HCT116 (cell line): ENCODE data around the gene LRRC7. TPM values are rescaled to one million over a fixed set of nuclear protein-coding genes. Genes with fewer than 3 reads are reported as not detected.

ENCODE experiments used
- ATAC-seq: fragments of 200-7000 bp; cut with Tn5 transposase; 2 replicates; pipeline ENCODE4 v1.9.1; 2020; ENCODE audit warnings: mild to moderate bottlenecking, moderate library complexity
- BruUV-seq: library from RNA; stranded (reverse); fragments of 400-500 nt; replicated peaks from 2 replicates; lab custom pipeline; 2021; lab: Mats Ljungman, UMichigan
- CTCF ChIA-PET: fragments of 300-600 bp; sonication (Branson Sonifier 250); formaldehyde crosslinking; loops from one replicate; lab custom pipeline; 2021; ENCODE audit warnings: antibody characterized with exemption; lab: Charles Lee
- POLR2A ChIA-PET: fragments of 300-600, 350-600 bp; sonication (Branson Sonifier 250); formaldehyde crosslinking; loops from one replicate; lab custom pipeline; 2021; ENCODE audit warnings: antibody characterized with exemption; lab: Charles Lee
- RAD21 ChIA-PET, 2 experiments: fragments of 300-600 bp; sonication (Branson Sonifier 250); formaldehyde crosslinking; loops; one replicate each; lab custom pipeline; 2023; ENCODE audit warnings: low total read pairs in 2 of 2; ENCODE audit not compliant: uncharacterized antibody in 2 of 2, unreplicated experiment in 2 of 2, low non-redundant PET in 1 of 2; lab: Charles Lee
- DNase-seq: peaks from one replicate; pipeline ENCODE4 v3.0.0-alpha.2; 2010; ENCODE audit warnings: low read depth, low spot score
- H2AFZ ChIP-seq: fragments of 200-600 bp; shearing (Covaris generic), sonication (generic); 2 replicates; pipeline ENCODE4 v1.6.1; 2017; ENCODE audit warnings: low read depth, mixed run types, mixed read lengths, antibody characterized with exemption, low read length; ENCODE audit not compliant: poor library complexity, severe bottlenecking
- H3K27ac ChIP-seq: 2 replicates; pipeline ENCODE4 v1.5.1; 2012; ENCODE audit warnings: low read depth, low read length
- H3K27me3 ChIP-seq: fragments of 200-600 bp; sonication (generic); 2 replicates; pipeline ENCODE4 v1.6.1; 2016; ENCODE audit warnings: mixed run types, low read length, mixed read lengths; ENCODE audit not compliant: insufficient read depth
- H3K36me3 ChIP-seq, 2 experiments: fragments of 200-500 bp in 1 of 2; fragments of 200-600 bp in 1 of 2; sonication (Bioruptor generic) in 1 of 2; sonication (generic) in 1 of 2; 2 replicates each; pipeline versions ENCODE4 v1.5.1 to v1.6.1; 2014 to 2016; ENCODE audit warnings: low read length in 2 of 2, inconsistent platforms in 1 of 2, mixed read lengths in 1 of 2, mixed run types in 1 of 2; ENCODE audit not compliant: insufficient read depth in 2 of 2, control insufficient read depth in 1 of 2
- H3K4me1 ChIP-seq, 2 experiments: fragments of 200-600 bp in 1 of 2; sonication (generic) in 1 of 2; 2 replicates each; pipeline versions ENCODE4 v1.5.1 to v1.6.1; 2012 to 2017; ENCODE audit warnings: low read length in 2 of 2, inconsistent platforms in 1 of 2, mild to moderate bottlenecking in 1 of 2, mixed read lengths in 1 of 2, mixed run types in 1 of 2, moderate library complexity in 1 of 2; ENCODE audit not compliant: insufficient read depth in 2 of 2, control insufficient read depth in 1 of 2
- H3K4me2 ChIP-seq: fragments of 200-600 bp; sonication (generic); 2 replicates; pipeline ENCODE4 v1.6.1; 2017; ENCODE audit warnings: mixed run types, low read length, mixed read lengths
- H3K4me3 ChIP-seq, 2 experiments: fragments of 200-600 bp in 1 of 2; sonication (generic) in 1 of 2; replicated peaks in 1 of 2; 2 replicates each; pipeline ENCODE4 v1.5.1; 2011 to 2016; ENCODE audit warnings: low read length in 2 of 2, control low read depth in 1 of 2, low read depth in 1 of 2, mild to moderate bottlenecking in 1 of 2, mixed read lengths in 1 of 2, mixed run types in 1 of 2
- H3K79me2 ChIP-seq: fragments of 200-600 bp; sonication (generic); 2 replicates; pipeline ENCODE4 v1.6.1; 2017; ENCODE audit warnings: mild to moderate bottlenecking, mixed run types, low read length, moderate library complexity, mixed read lengths; ENCODE audit not compliant: insufficient read depth
- H3K9ac ChIP-seq: fragments of 200-600 bp; sonication (generic); 2 replicates; pipeline ENCODE4 v1.6.1; 2016; ENCODE audit warnings: low read length, mixed read lengths
- H3K9me2 ChIP-seq: fragments of 200-600 bp; sonication (generic), shearing (Covaris generic); 2 replicates; pipeline ENCODE4 v1.6.1; 2017; ENCODE audit warnings: mixed run types, mild to moderate bottlenecking, moderate library complexity; ENCODE audit not compliant: insufficient read depth
- H3K9me3 ChIP-seq, 2 experiments: fragments of 200-500 bp in 1 of 2; fragments of 200-600 bp in 1 of 2; sonication (Bioruptor generic) in 1 of 2; sonication (generic) in 1 of 2; 2 replicates each; pipeline ENCODE4 v1.6.1; 2014 to 2017; ENCODE audit warnings: low read length in 2 of 2, mixed read lengths in 2 of 2, inconsistent platforms in 1 of 2, low read depth in 1 of 2, mild to moderate bottlenecking in 1 of 2, mixed run types in 1 of 2, moderate library complexity in 1 of 2; ENCODE audit not compliant: control insufficient read depth in 1 of 2, insufficient read depth in 1 of 2
- H4K20me1 ChIP-seq: fragments of 200-600 bp; sonication (generic), shearing (Covaris generic); 2 replicates; pipeline ENCODE4 v1.6.1; 2017; ENCODE audit warnings: mixed run types, mild to moderate bottlenecking, moderate library complexity; ENCODE audit not compliant: insufficient read depth
- ATF3 ChIP-seq: IDR thresholded peaks from 2 replicates; pipeline ENCODE4 v1.6.1; 2012
- CBX3 ChIP-seq: IDR thresholded peaks from 2 replicates; pipeline ENCODE4 v1.6.1; 2012; ENCODE audit warnings: low read depth
- CEBPB ChIP-seq: IDR thresholded peaks from 2 replicates; pipeline ENCODE4 v1.6.1; 2012; ENCODE audit warnings: low read depth
- EGR1 ChIP-seq: IDR thresholded peaks from 2 replicates; pipeline ENCODE4 v1.6.1; 2012; ENCODE audit warnings: low read depth
- ELF1 ChIP-seq: IDR thresholded peaks from 2 replicates; pipeline ENCODE4 v1.6.1; 2012; ENCODE audit warnings: low read depth, borderline replicate concordance
- EZH2 ChIP-seq: fragments of 200-600 bp; sonication (generic); IDR thresholded peaks from 2 replicates; pipeline ENCODE4 v1.6.1; 2017; ENCODE audit warnings: antibody characterized with exemption, mixed run types
- JUND ChIP-seq: IDR thresholded peaks from 2 replicates; pipeline ENCODE4 v1.6.1; 2012
- MAX ChIP-seq: IDR thresholded peaks from 2 replicates; pipeline ENCODE4 v1.6.1; 2012
- POLR2A ChIP-seq: IDR thresholded peaks from 2 replicates; pipeline ENCODE4 v1.7.0; 2011; ENCODE audit warnings: borderline replicate concordance; ENCODE audit not compliant: insufficient read depth, insufficient read length; ENCODE audit errors: extremely low read depth
- POLR2AphosphoS5 ChIP-seq: IDR thresholded peaks from 2 replicates; pipeline ENCODE4 v1.6.1; 2011; ENCODE audit warnings: mild to moderate bottlenecking, low read depth, low read length, moderate library complexity
- REST ChIP-seq: IDR thresholded peaks from 2 replicates; pipeline ENCODE4 v1.6.1; 2012; ENCODE audit warnings: low read depth
- SP1 ChIP-seq: IDR thresholded peaks from 2 replicates; pipeline ENCODE4 v1.6.1; 2012; ENCODE audit warnings: low read depth
- SRF ChIP-seq: IDR thresholded peaks from 2 replicates; pipeline ENCODE4 v1.6.1; 2012; ENCODE audit warnings: low read depth
- TCF7L2 ChIP-seq: IDR thresholded peaks from 2 replicates; pipeline ENCODE4 v1.7.0; 2011; ENCODE audit warnings: borderline replicate concordance, inconsistent platforms; ENCODE audit not compliant: insufficient read depth, insufficient read length; ENCODE audit errors: extremely low read depth
- ZBTB33 ChIP-seq: IDR thresholded peaks from 2 replicates; pipeline ENCODE4 v1.6.1; 2011; ENCODE audit warnings: mild to moderate bottlenecking, low read length, moderate library complexity; ENCODE audit not compliant: insufficient replicate concordance; ENCODE audit errors: extremely low read depth
- ZFX ChIP-seq: fragments of 450-650 bp; IDR thresholded peaks from 2 replicates; pipeline ENCODE4 v1.6.1; 2017
- ZNF274 ChIP-seq: fragments of 200-500 bp; sonication (Bioruptor generic); IDR thresholded peaks from 2 replicates; pipeline ENCODE4 v1.6.1; 2014; ENCODE audit warnings: mild to moderate bottlenecking, low read depth, low read length, inconsistent platforms
- intact Hi-C: fragments of 100-400 bp; cut with micrococcal nuclease; formaldehyde crosslinking; loops from 2 replicates; pipeline ENCODE4 v1.10.0; 2022
- total RNA-seq: library from RNA; stranded (reverse); gene quantifications from one replicate; pipeline ENCODE4 v1.2.1, GENCODE V29; 2021; ENCODE audit not compliant: unreplicated experiment

The LRRC7 gene
- total RNA-seq, 1 experiment from 2014 or later, result not detected

GRCh38 chr1:69791311-69791710 is 223.6 kb downstream of the LRRC7 start:
- H4K20me1 ChIP-seq, result no peaks in the 10 kb centered on the region
- H3K9me2 ChIP-seq, result no peaks in the 10 kb centered on the region
- ATAC-seq (no peak), DNase-seq (no peak)
- no peaks in the 10 kb centered on the region for H3K79me2 ChIP-seq
- H3K4me3 ChIP-seq, result no peak overlapping the region
- no peak overlapping the region for H2AFZ ChIP-seq
- peaks cover 28% of the 10 kb centered on the region for H3K27me3 ChIP-seq
- H3K9me3 ChIP-seq, result no peaks in the 10 kb centered on the region
- BruUV-seq, result no TSS peak
- no peaks in the 10 kb centered on the region for H3K4me1 ChIP-seq
- H3K9ac ChIP-seq, result no peak overlapping the region
- CTCF ChIA-PET, result no interaction called here
- POLR2A ChIA-PET, result no interaction called here
- no peak overlapping the region for H3K4me2 ChIP-seq
- no peaks in the 10 kb centered on the region for H3K36me3 ChIP-seq
- RAD21 ChIA-PET, result no interaction called here
- TF ChIP-seq JUND, result no peak
- no peak for TF ChIP-seq ELF1
- no peak for TF ChIP-seq REST
- TF ChIP-seq SP1, result no peak
- TF ChIP-seq ATF3, result no peak
- TF ChIP-seq ZFX, result no peak
- no peak for TF ChIP-seq EZH2
- no peak for TF ChIP-seq ZNF274
- TF ChIP-seq EGR1, result no peak
- TF ChIP-seq CEBPB, result no peak
- TF ChIP-seq TCF7L2, result no peak
- no peak for TF ChIP-seq POLR2AphosphoS5
- no peak for TF ChIP-seq CBX3
- TF ChIP-seq MAX, result no peak
- no peak for TF ChIP-seq SRF
- TF ChIP-seq POLR2A, result no peak
- TF ChIP-seq ZBTB33, result no peak
- H3K27ac ChIP-seq, result no peak overlapping the region
- intact Hi-C loops, result no loop called here
